Loucy (cell line): ENCODE results near the gene MT1H.

Experiments
- H2AFZ ChIP-seq: fragments of 200-600 bp; sonication (generic); 2 replicates; pipeline ENCODE4 v1.6.0; 2016; ENCODE audit warnings: antibody characterized with exemption, mild to moderate bottlenecking, low read length, moderate library complexity
- H3F3A ChIP-seq: fragments of 200-600 bp; 2 replicates; pipeline ENCODE4 v1.6.0; 2016; ENCODE audit warnings: antibody characterized with exemption, low read depth, mild to moderate bottlenecking
- H3K27me3 ChIP-seq: fragments of 200-600 bp; sonication (generic); 2 replicates; pipeline ENCODE4 v1.6.1; 2014; ENCODE audit warnings: low read length, mild to moderate bottlenecking; ENCODE audit not compliant: insufficient read depth, poor library complexity, severe bottlenecking
- H3K36me3 ChIP-seq: fragments of 200-600 bp; sonication (generic); 2 replicates; pipeline ENCODE4 v1.6.1; 2016; ENCODE audit warnings: low read length; ENCODE audit not compliant: insufficient read depth
- H3K4me1 ChIP-seq: fragments of 200-600 bp; sonication (generic); 2 replicates; pipeline ENCODE4 v1.5.1; 2014; ENCODE audit warnings: low read length, mild to moderate bottlenecking; ENCODE audit not compliant: insufficient read depth, poor library complexity, severe bottlenecking
- H3K4me2 ChIP-seq: fragments of 200-600 bp; sonication (generic); 2 replicates; pipeline ENCODE4 v1.6.0; 2014; ENCODE audit warnings: antibody characterized with exemption, low read length, low read depth, mild to moderate bottlenecking; ENCODE audit not compliant: poor library complexity, severe bottlenecking
- H3K4me3 ChIP-seq: fragments of 200-600 bp; sonication (generic); 2 replicates; pipeline ENCODE4 v1.5.1; 2014; ENCODE audit warnings: low read length, mild to moderate bottlenecking, mixed read lengths; ENCODE audit not compliant: poor library complexity, severe bottlenecking
- H3K79me2 ChIP-seq: fragments of 200-600 bp; sonication (generic); 2 replicates; pipeline ENCODE4 v1.6.1; 2014; ENCODE audit warnings: low read length; ENCODE audit not compliant: insufficient read depth
- H3K9ac ChIP-seq: fragments of 200-600 bp; sonication (generic); 2 replicates; pipeline ENCODE4 v1.6.0; 2014; ENCODE audit warnings: mild to moderate bottlenecking, low read depth, low read length, moderate library complexity; ENCODE audit not compliant: poor library complexity, severe bottlenecking
- H3K9me2 ChIP-seq: fragments of 200-600 bp; sonication (generic); replicated peaks from 2 replicates; pipeline ENCODE4 v1.6.1; 2016; ENCODE audit warnings: low read depth, low read length, mixed read lengths
- H3K9me3 ChIP-seq: fragments of 200-600 bp; sonication (generic); 2 replicates; pipeline ENCODE4 v1.6.1; 2014; ENCODE audit warnings: mild to moderate bottlenecking, antibody characterized with exemption, low read length, low read depth; ENCODE audit not compliant: insufficient read depth
- H4K20me1 ChIP-seq: fragments of 200-600 bp; sonication (generic); 2 replicates; pipeline ENCODE4 v1.6.0; 2014; ENCODE audit warnings: antibody characterized with exemption, low read length, mild to moderate bottlenecking; ENCODE audit not compliant: insufficient read depth, poor library complexity, severe bottlenecking
- CTCF ChIP-seq: fragments of 200-600 bp; sonication (generic); conservative IDR thresholded peaks from 2 replicates; pipeline ENCODE4 v1.5.1; 2014; ENCODE audit warnings: mild to moderate bottlenecking, antibody characterized with exemption, low read length
- EZH2phosphoT487 ChIP-seq: fragments of 200-600 bp; IDR thresholded peaks from 2 replicates; pipeline ENCODE4 v1.6.1; 2018; ENCODE audit warnings: antibody characterized with exemption, mild to moderate bottlenecking, moderate library complexity, borderline replicate concordance

MT1H gene

GRCh38 chr16:56645311-56645710 is 24.3 kb upstream of the MT1H start:
- TF ChIP-seq EZH2phosphoT487 (no peak), CTCF (no peak)
- no peaks in the 10 kb centered on the region for H3K9me2 ChIP-seq
- H3K4me3 ChIP-seq: no peak overlapping the region
- no peak overlapping the region for H3K9ac ChIP-seq
- no peaks in the 10 kb centered on the region for H4K20me1 ChIP-seq
- H3F3A ChIP-seq: no peaks in the 10 kb centered on the region
- no peaks in the 10 kb centered on the region for H3K27me3 ChIP-seq
- no peaks in the 10 kb centered on the region for H3K36me3 ChIP-seq
- no peaks in the 10 kb centered on the region for H3K79me2 ChIP-seq
- H3K9me3 ChIP-seq: no peaks in the 10 kb centered on the region
- no peak overlapping the region for H2AFZ ChIP-seq
- H3K4me2 ChIP-seq: no peak overlapping the region
- H3K4me1 ChIP-seq: no peaks in the 10 kb centered on the region

- H3K4me1 ChIP-seq: no peaks in the 10 kb centered on the region
- H2AFZ ChIP-seq: no peak overlapping the region
- H3K4me2 ChIP-seq: no peak overlapping the region
- no peaks in the 10 kb centered on the region for H3K27me3 ChIP-seq
- no peaks in the 10 kb centered on the region for H3F3A ChIP-seq
- H3K9me3 ChIP-seq: no peaks in the 10 kb centered on the region
- H3K9ac ChIP-seq: no peak overlapping the region
- H3K9me2 ChIP-seq: no peaks in the 10 kb centered on the region
- H4K20me1 ChIP-seq: no peaks in the 10 kb centered on the region
- H3K36me3 ChIP-seq: no peaks in the 10 kb centered on the region
- TF ChIP-seq CTCF (no peak), EZH2phosphoT487 (no peak)
- no peak overlapping the region for H3K4me3 ChIP-seq
- H3K79me2 ChIP-seq: no peaks in the 10 kb centered on the region
Observed at GRCh38 chr16:56645838-56646237, 23.8 kb upstream of the MT1H start.

GRCh38 chr16:56647641-56648431 is 21.8 kb upstream of the MT1H start:
- H3K9me2 ChIP-seq: no peaks in the 10 kb centered on the region
- H3K27me3 ChIP-seq: no peaks in the 10 kb centered on the region
- H2AFZ ChIP-seq: no peak overlapping the region
- TF ChIP-seq CTCF: no peak
- no peak for TF ChIP-seq EZH2phosphoT487
- no peaks in the 10 kb centered on the region for H4K20me1 ChIP-seq
- H3F3A ChIP-seq: no peaks in the 10 kb centered on the region
- H3K36me3 ChIP-seq: no peaks in the 10 kb centered on the region
- no peak overlapping the region for H3K4me3 ChIP-seq
- H3K9ac ChIP-seq: no peak overlapping the region
- no peak overlapping the region for H3K4me2 ChIP-seq
- no peaks in the 10 kb centered on the region for H3K9me3 ChIP-seq
- no peaks in the 10 kb centered on the region for H3K4me1 ChIP-seq
- no peaks in the 10 kb centered on the region for H3K79me2 ChIP-seq
